Liver (tissue), 3 donors: ENCODE measurements around the gene ATAD3A.

Source experiments
- CTCF ChIP-seq: fragments of 150-350 bp; IDR thresholded peaks from 2 replicates; pipeline ENCODE4 v1.5.1; 2017; ENCODE audit warnings: improper control_type of control experiment, low read depth, low read length; ENCODE audit not compliant: missing input control
- FOXA1 ChIP-seq: IDR thresholded peaks from 2 replicates; pipeline ENCODE4 v1.6.1; 2016; ENCODE audit warnings: antibody characterized with exemption
- GABPA ChIP-seq, 2 donors: IDR thresholded peaks in 1 of 2; conservative IDR thresholded peaks in 1 of 2; 2 replicates each; pipeline ENCODE4 v1.6.1; 2016; ENCODE audit warnings: antibody characterized with exemption in 2 of 2, mild to moderate bottlenecking in 1 of 2, moderate library complexity in 1 of 2
- HNF4A ChIP-seq, 2 donors: conservative IDR thresholded peaks; 2 replicates each; pipeline ENCODE4 v1.6.1; 2016; ENCODE audit warnings: antibody characterized with exemption in 2 of 2, mild to moderate bottlenecking in 2 of 2
- RAD21 ChIP-seq, 2 donors: IDR thresholded peaks; 2 replicates each; pipeline ENCODE4 v1.6.1; 2016; ENCODE audit warnings: antibody characterized with exemption in 2 of 2, mild to moderate bottlenecking in 2 of 2
- REST ChIP-seq: IDR thresholded peaks from 2 replicates; pipeline ENCODE4 v1.6.1; 2016; ENCODE audit warnings: antibody characterized with exemption, mild to moderate bottlenecking
- TAF1 ChIP-seq: conservative IDR thresholded peaks from 2 replicates; pipeline ENCODE4 v1.6.1; 2016; ENCODE audit warnings: antibody characterized with exemption, mild to moderate bottlenecking
- YY1 ChIP-seq: IDR thresholded peaks from 2 replicates; pipeline ENCODE4 v1.6.1; 2016; ENCODE audit warnings: antibody characterized with exemption, mild to moderate bottlenecking
- ZBTB33 ChIP-seq: IDR thresholded peaks from 2 replicates; pipeline ENCODE4 v1.6.1; 2016; ENCODE audit warnings: antibody characterized with exemption
- donor health status: healthy.
- donor health status: healthy.

- TF ChIP-seq CTCF: no peak
- no peak for TF ChIP-seq TAF1
- TF ChIP-seq REST: no peak
- no peak for TF ChIP-seq RAD21 (IDR thresholded peaks at IDR 0.05)
- no peak for TF ChIP-seq ZBTB33
- no peak for TF ChIP-seq FOXA1
- TF ChIP-seq GABPA (IDR thresholded peaks at IDR 0.05 in 1 of 2, conservative IDR thresholded peaks at IDR 0.05 in 1 of 2): no peak
- no peak for TF ChIP-seq HNF4A (conservative IDR thresholded peaks at IDR 0.05)
- no peak for TF ChIP-seq YY1
These were observed 57.4 kb downstream of the ATAD3A start for GRCh38 chr1:1569341-1569740.
